Hepatocyte (in vitro differentiated cells): ENCODE data around the gene MN1.

ENCODE experiments used
- CTCF ChIP-seq: fragments of 200-600 bp; sonication (generic); IDR thresholded peaks from 2 replicates; pipeline ENCODE4 v1.5.1; 2016; ENCODE audit warnings: antibody characterized with exemption, mild to moderate bottlenecking; ENCODE audit not compliant: poor library complexity
- EZH2 ChIP-seq: fragments of 200-600 bp; sonication (generic); IDR thresholded peaks from 2 replicates; pipeline ENCODE4 v1.6.1; 2016; ENCODE audit warnings: antibody characterized with exemption, mild to moderate bottlenecking, borderline replicate concordance

GRCh38 chr22:27811778-27812177 is 10.2 kb upstream of the MN1 start:
- TF ChIP-seq CTCF (no peak), EZH2 (no peak)
